CD4-positive, alpha-beta T cell treated with Interleukin-6 at 100 ng/mL for 8 hours (primary cell): ENCODE data around the gene SOX6.
"Not testable (repeated sequence)": the region's sequence is repeated elsewhere in the genome, so short reads cannot be mapped to it uniquely, and the experiment has no call there.

Experiments
- DNase-seq: peaks from one replicate; pipeline ENCODE4 v3.0.0-alpha.2; 2020; ENCODE audit warnings: mixed read lengths, low spot score

The SOX6 gene

GRCh38 chr11:16037179-16037578 is 319.2 kb downstream of the SOX6 start:
- no peak for DNase-seq

DNA sequence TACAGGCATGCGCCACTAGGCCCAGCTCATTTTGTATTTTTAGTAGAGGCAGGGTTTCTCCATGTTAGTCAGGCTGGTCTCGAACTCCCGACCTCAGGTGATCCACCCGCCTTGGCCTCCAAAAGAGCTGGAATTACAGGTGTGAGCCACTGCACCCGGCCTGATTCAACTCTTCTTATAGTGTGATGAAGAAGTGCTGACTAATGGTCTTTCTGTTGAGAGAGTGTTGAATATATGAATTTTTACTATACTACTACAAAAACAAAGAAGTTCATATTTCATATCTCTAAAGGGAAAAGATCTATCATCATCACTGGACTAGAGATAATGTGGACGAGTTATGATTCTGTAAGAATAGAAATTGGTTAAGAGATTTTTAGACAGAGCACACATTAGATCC is 320.1 kb downstream of the SOX6 start:
- DNase-seq, result no peak

DNA sequence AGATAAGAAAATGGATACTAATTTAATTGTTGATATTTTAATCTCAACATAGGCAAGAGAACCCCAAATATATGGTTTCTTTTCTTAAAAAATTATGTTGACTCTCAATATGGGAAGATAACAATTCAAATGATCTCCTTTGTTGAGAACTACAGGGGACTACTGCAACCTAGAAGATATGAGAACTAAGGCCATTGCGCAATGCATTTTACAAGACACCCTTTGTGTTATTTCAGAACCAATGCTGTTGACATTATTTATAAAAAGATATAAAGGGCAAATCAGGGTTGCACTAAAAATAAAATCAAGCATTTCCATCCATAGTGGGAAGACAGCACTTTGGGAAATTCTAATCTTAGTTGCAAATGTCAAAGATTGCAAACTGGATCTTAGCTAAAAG is 322.3 kb downstream of the SOX6 start:
- DNase-seq, result no peak

- no peak for DNase-seq
Observed at GRCh38 chr11:16032974-16033373, 323.4 kb downstream of the SOX6 start.

- no peak for DNase-seq
Observed at GRCh38 chr11:16031210-16031609, 325.1 kb downstream of the SOX6 start.

DNA sequence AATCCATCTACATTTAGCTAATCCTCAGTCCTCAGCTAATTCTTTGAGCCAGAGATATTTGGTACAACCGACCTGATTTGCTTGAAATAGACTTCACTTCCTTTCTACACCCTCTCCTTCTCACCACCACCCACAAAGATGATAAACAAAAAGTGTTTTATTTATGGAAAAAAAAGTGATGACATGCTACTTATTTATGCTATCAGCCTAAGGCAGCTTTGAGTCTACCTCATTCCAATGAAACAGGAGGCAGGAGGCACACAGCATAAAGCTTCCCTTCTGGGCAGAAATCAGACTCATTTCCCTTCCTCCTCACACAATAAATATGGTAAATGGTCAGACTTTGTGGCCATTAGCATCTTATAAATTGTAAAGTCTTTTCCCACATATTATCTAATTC is 325.7 kb downstream of the SOX6 start:
- DNase-seq, result no peak

DNA sequence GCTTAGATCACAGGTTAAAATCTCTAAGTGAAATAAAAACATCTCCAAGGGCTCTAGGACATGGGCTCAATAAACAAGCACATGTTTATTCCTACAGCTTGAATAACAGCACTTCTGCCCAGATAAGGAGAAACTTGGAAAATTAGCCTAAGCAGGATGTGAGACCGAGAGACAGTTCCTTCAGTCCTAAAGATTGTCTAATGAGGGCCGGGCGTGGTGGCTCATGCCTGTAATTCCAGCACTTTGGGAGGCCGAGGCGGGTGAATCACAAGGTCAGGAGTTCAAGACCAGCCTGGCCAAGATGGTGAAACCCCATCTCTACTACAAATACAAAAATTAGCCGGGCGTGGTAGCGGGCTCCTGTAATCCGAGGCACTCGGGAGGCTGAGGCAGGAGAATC is 327.2 kb downstream of the SOX6 start:
- DNase-seq, result not testable (repeated sequence)

DNA sequence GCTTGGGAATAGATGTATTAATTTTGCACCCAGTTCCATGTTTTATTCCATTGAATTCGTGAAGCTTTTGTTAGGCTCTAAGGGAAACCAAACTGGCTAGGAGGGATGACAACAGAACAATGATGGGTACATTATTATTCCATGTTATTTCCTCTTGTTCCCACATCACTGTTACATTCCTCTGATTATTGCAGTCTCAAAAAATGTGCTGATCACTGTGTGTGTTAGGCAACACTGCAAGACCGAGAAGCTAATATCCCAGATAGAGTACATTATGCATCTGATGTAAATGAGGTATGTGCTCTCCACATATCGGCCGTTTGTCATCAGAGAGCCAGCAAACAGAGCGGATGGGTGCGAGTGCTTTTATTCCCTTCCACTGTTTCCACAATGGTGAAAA is 327.9 kb downstream of the SOX6 start:
- DNase-seq, result no peak

DNA sequence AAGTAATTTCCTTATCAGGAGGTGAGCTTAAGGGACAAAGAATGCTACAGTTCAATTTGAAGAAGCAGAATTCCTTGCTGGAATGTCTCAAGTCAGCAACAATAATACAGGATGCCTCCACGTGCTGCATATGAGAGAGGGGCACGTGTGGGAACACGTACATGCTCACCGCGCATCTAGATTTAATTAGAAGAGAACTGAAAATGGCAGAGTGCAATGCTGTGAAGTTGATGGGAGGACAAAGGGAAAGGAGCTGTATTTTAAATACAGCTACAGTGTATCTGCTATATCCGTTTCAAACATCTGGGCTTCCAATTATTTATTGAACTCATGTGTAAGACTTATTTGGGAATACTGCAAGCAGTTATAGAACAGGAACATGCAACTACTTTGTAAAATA is 328.7 kb downstream of the SOX6 start:
- no peak for DNase-seq

DNA sequence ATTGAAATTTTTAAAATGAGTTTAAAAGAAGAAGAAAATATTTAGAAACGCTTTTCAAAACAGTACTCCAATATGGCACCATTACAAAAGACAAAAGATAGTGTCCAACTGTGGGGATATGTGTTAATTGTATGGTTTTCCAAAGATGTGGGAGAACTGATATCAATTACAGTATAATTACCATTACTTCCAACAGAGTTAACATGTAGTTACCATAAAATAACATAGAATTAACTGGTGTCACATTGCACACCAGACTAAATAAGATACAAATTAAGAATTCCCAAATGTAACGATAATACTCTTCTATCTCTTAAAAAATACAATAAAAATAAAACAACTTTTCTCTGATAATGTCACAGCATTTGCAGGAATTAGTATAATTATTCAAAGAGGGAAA is 329.5 kb downstream of the SOX6 start:
- no peak for DNase-seq

GRCh38 chr11:16018931-16019330 is 337.4 kb downstream of the SOX6 start:
- DNase-seq, result no peak

DNA sequence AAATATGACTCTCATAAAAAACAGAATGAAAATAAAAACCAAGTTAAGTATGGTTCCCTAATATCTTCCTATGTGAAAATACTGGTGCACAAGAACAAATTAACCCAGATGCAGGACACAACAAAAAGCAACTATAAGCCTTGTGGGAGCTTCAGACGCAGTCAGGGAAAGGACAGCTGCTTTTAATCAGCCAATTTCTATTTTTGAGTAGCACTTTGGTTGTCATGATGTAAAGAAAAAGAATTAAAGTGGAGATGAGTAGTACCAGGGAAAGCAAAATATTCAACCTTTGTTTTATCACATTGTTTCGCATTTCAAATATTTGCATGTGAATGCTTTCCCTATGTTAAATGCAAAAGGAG is 339.9 kb downstream of the SOX6 start:
- no peak for DNase-seq

DNA sequence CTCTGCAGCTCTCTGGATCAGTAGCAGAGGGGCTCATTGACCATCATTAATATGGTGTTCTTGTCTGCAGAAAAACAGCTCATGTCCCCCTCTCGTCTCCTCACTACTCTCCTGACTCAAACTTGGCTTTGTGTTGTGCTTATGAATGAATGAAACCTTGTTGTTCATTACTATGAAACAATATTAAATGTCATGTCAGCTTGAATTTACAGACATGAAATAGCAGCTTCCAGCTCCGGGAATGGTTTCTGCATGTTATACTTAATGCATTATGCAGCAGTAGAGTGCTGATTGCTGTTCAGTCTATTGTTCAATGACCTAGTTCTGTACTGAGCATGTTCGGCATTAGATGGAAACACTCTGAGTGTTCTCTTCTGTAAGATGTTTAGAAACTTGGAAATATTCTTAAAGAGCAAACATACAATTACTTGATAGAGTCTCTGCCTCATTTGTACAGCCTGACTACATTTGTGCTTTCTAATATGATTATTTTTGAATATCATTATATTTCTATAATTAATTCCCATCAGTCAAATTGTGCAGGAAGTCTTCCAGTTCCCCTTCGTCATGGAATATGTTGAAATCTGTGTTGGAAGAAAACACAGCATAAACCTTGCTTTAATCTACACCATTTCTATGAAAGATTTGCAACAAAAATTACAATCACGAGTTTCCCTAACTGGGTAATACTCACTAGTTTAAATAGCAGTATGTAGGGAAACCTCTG is 340.4 kb downstream of the SOX6 start:
- DNase-seq, result no peak

GRCh38 chr11:16013649-16014275 is 342.6 kb downstream of the SOX6 start:
- no peak for DNase-seq

DNA sequence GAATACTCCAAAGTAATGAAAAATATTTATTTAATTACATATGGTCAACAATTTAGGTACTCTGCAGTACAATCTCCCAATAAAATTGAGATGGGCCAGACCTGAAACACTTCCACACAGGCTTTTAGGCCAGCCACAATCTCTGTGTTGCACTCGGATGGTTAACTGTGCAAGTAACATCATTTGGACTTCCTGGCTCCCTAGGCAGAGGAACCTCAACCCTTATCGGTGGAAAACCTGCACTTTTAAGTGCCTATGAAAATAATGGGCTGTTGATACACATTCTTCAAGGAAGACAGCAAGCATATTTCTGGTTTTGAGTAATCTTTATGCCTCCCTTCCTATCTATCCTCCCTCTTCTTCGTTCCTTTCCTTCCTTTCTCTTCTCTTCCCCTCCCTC is 343.1 kb downstream of the SOX6 start:
- no peak for DNase-seq

DNA sequence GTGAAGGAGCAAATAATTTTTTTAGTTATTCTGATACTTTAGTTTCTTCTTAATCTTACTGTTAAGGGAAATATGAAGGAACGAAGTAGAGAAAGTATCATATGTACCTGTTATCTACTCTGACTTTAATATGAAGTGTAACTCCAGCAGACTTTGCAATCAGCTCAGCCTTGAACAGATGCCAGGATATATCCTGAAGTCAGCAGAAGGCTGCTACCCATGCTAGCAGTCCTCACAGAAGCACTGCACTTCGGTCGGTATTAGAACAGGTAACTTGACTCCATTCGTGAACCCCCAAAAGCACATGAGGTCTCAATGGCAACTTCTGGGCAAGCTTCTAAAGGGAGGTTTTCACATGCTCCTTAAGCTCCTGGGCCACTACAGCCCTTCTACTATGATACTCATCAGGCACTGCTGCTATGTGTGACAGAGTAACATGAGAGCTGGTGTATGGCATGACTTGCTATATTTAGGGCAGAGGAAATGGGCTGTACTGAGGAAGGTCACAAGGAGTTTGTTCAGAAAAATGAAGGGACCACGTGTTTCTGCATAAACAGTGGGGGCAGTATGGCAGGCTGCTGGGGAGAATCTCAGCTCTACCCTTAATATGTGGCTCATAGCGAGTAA is 344.1 kb downstream of the SOX6 start:
- no peak for DNase-seq

- DNase-seq, result no peak
Observed at GRCh38 chr11:16011396-16011795, 344.9 kb downstream of the SOX6 start.

GRCh38 chr11:16009021-16009420 is 347.3 kb downstream of the SOX6 start:
- no peak for DNase-seq

- no peak for DNase-seq
Observed at GRCh38 chr11:16007514-16007913, 348.8 kb downstream of the SOX6 start.

- DNase-seq, result no peak
Observed at GRCh38 chr11:16002942-16003341, 353.4 kb downstream of the SOX6 start.

GRCh38 chr11:16001899-16002426 is 354.4 kb downstream of the SOX6 start:
- no peak for DNase-seq

DNA sequence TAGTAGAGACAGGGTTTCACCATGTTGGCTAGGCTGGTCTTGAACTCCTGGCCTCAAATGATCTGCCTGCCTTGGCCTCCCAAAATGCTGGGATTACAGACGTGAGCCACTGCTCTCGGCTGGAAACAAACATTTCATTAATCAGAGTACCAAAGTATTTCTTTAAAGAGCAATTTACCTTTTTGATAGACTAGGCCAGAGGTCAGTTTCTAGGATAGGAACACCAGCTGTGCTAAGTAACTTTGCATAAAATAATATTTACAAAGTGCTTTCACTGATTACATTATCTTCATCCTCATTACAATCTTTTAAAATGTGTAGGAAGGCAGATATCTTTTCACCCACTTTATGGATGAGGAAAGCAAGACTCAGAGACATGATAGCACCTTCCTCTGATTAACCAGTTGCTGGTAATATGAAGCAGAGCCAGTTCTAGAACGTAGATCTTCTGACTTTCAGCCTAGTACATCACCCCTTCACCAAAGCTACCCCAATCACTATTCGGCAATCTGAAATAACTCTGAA is 355.2 kb downstream of the SOX6 start:
- no peak for DNase-seq

DNA sequence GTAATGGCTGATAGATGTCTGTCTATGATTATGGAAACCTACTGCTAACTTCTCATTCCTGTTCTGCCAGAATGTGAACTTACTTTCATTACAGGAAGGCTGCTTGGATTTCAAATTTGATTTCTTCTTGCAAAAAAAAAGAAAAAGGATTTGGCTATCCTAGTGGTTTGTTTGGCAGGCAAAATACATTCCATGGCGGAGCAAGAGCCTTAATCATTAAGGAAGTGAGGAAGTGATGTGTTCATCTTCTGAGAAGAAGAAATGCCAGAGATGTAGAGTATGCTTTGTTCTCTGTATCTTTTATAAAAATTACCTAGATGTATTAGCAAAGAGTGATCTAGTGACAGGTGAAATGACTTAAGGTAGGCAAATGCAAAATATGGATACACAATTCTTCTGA is 356.3 kb downstream of the SOX6 start:
- DNase-seq, result no peak
